BE2C (cell line): ENCODE measurements around the gene PRSS53.

Experiments
- DNase-seq: peaks from one replicate; pipeline ENCODE4 v3.0.0-alpha.2; 2020
- H3K27me3 ChIP-seq: fragments of 250-450 bp; sonication (Bioruptor Pico); 2 replicates; pipeline ENCODE4 v1.5.1; 2020; ENCODE audit warnings: mild to moderate bottlenecking
- H3K36me3 ChIP-seq: fragments of 250-450 bp; sonication (Bioruptor Pico); 2 replicates; pipeline ENCODE4 v1.5.1; 2020; ENCODE audit warnings: mild to moderate bottlenecking
- H3K4me1 ChIP-seq: fragments of 250-450 bp; sonication (Bioruptor Pico); 2 replicates; pipeline ENCODE4 v1.5.1; 2020
- H3K4me3 ChIP-seq: 2 replicates; pipeline ENCODE4 v1.5.1; 2011; ENCODE audit warnings: low read depth, low read length
- H3K9me3 ChIP-seq: fragments of 250-450 bp; sonication (Bioruptor Pico); 2 replicates; pipeline ENCODE4 v1.5.1; 2020
- CTCF ChIP-seq: IDR thresholded peaks from 2 replicates; pipeline ENCODE4 v1.5.1; 2012; ENCODE audit warnings: mild to moderate bottlenecking, low read depth, low read length

The PRSS53 gene

GRCh38 chr16:31111881-31112466 lies 23.2 kb upstream of the PRSS53 start:
- H3K4me3 ChIP-seq, result no peak overlapping the region
- no peaks in the 10 kb centered on the region for H3K9me3 ChIP-seq
- no peaks in the 10 kb centered on the region for H3K27me3 ChIP-seq
- H3K36me3 ChIP-seq, result peaks cover 34% of the 10 kb centered on the region
- no peak for TF ChIP-seq CTCF
- H3K4me1 ChIP-seq, result no peaks in the 10 kb centered on the region; the same call in 1 of the 2 replicates
- DNase-seq, result no peak

GRCh38 chr16:31110106-31111034 lies 21.6 kb upstream of the PRSS53 start:
- H3K36me3 ChIP-seq, result peaks cover 34% of the 10 kb centered on the region
- no peaks in the 10 kb centered on the region for H3K27me3 ChIP-seq
- H3K9me3 ChIP-seq, result no peaks in the 10 kb centered on the region
- TF ChIP-seq CTCF, result no peak
- no peak for DNase-seq
- no peak overlapping the region for H3K4me3 ChIP-seq
- no peaks in the 10 kb centered on the region; the same call in 1 of the 2 replicates for H3K4me1 ChIP-seq

- H3K4me1 ChIP-seq, result no peaks in the 10 kb centered on the region; the same call in 1 of the 2 replicates
- no peak for DNase-seq
These were observed 20.9 kb upstream of the PRSS53 start for GRCh38 chr16:31109622-31110021.

GRCh38 chr16:31108794-31109558 lies 20.2 kb upstream of the PRSS53 start:
- TF ChIP-seq CTCF, result no peak
- H3K4me1 ChIP-seq, result no peaks in the 10 kb centered on the region; the same call in 1 of the 2 replicates
- DNase-seq, result no peak
- no peaks in the 10 kb centered on the region for H3K27me3 ChIP-seq
- H3K4me3 ChIP-seq, result peak overlapping the region; percentile 90
- peaks cover 34% of the 10 kb centered on the region for H3K36me3 ChIP-seq
- no peaks in the 10 kb centered on the region for H3K9me3 ChIP-seq

More at GRCh38 chr16:31109622-31110021, 20.9 kb upstream of the PRSS53 start:
- Histone ChIP-seq H3K9me3 (no peaks in the 10 kb centered on the region), H3K36me3 (peaks cover 34% of the 10 kb centered on the region), H3K27me3 (no peaks in the 10 kb centered on the region), H3K4me3 (no peak overlapping the region)
- TF ChIP-seq CTCF, result no peak

- no peaks in the 10 kb centered on the region for H3K9me3 ChIP-seq
These were observed 19.5 kb upstream of the PRSS53 start, which contains the start of gene BCKDK for GRCh38 chr16:31108035-31108793. Gene BCKDK (plus strand): TSS chr16:31108386. CDS start chr16:31109224, 838 bp downstream.

More at GRCh38 chr16:31108035-31108793, 19.5 kb upstream of the PRSS53 start, which contains the start of gene BCKDK:
- Histone ChIP-seq H3K27me3 (no peaks in the 10 kb centered on the region), H3K36me3 (peaks cover 34% of the 10 kb centered on the region), H3K4me3 (peak within 1 kb of the TSS; percentile 90), H3K4me1 (no peaks in the 10 kb centered on the region; the same call in 1 of the 2 replicates)
- no peak for TF ChIP-seq CTCF
- DNase-seq, result peak; percentile 83
